HG02943 (cell line): Measurements from ENCODE around the gene BAIAP2.

ENCODE experiments used
- ATAC-seq: cut with Tn5 transposase; IDR thresholded peaks from one replicate; pipeline ENCODE4 v1.9.1; 2021; ENCODE audit warnings: mild to moderate bottlenecking, low read depth, moderate library complexity; ENCODE audit not compliant: unreplicated experiment

BAIAP2 gene

DNA sequence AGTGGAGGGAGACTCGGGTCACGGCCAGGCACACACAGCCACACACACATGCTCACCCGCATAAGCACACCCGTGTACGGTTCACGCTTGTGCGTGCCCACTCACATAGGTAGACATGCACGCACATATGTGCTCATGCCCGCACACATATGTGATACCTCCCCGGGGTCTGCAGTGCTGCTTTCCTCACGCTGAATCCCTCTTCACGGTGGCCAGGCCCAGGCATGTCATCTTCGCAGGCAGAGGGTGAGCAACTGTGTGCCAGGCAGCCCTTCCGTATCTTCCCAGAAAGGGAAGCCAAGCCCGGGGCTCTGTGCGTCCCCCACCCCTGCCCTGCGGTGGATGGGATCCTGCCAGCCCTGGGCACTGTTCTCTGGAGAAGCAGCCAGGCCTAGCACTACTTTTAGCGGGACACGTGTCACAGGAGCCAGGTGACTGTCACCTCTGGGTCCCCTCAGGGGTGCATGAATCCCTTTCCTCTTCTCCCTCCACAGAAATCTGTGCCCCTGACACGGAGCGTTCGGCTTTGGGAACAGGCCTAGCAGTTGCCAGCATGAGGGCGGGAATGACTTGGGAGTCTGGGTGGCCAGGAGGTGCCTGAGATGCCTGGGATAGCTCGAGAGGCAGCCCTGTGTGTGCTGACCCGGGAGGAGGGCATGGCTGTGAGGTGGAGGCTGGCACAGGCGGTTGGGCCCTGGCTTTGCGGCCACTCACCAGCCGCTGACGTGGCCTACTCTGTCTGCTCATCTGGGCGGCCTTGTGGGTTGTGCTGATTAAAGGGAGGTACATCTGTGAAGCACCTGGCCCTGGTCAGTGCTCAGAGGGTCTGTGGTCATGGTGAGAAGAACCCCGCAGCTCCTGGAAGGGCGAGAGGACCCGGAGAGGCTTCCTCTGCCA is 47.5 kb downstream of the BAIAP2 start:
- no peak for ATAC-seq

DNA sequence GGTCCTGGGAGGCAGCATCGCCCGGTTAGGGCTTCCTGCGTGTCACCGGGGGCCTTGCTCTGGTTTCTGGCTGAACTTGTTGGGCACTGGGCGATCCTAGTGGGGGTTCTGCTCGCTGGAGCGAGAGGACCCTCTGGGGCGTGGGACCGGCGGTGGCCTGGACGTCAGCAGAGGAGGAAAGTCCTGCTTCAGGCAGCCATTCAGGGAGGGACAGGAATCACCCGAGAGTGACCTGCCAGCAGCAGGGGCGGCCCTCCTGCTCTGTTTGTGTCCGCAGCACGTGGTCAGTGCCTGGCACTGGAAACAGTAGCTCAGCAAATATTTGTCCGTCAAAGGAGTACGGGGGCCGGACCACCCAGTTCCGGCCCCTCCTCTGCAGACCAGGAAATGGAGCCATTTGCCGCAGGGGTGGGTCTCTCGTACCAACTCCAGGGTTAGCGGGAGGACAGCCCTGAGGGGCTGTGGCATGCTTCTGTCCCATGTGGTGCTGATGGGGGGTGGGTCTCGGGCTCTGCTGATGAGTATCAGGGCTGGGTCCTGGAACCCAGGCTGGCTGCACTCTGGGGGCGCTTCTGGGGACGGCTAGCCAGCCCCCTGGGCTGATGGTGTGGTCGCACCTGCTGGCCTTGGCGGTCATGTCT is 48.3 kb downstream of the BAIAP2 start:
- no peak for ATAC-seq

DNA sequence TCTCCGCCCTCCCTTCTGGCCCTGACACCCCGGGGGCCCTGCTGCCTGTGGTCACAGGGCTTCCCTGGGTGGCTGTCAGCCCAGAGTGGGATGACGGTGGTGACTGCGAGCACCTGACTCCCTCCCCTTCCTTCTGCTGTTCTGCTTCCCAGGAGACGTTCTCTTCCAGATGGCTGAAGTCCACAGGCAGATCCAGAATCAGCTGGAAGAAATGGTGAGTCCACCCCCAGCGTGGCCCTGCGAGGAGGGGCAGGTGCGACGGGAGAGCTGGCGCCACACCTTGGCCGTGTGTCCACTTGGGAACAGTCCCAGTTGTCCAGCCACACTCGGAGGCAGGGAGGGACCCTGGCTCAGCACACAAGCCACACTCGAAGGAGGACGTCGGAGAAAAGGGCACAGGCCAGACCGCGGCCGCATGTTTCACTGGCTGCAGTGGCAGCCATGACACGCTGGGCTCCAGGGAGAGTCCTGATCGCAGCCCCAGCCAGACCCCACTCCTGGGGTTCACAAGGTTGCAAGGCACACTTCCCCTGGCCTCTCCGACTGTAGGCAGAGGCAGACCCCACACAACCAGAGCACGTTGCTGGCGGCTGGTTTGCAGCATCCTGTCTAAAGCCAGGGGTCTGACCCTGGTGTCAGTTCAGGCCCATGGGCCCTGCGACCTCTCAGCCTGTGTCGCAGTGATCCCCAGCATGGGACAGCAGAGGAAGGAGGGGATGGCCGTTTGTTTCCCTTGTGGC is 49.9 kb downstream of the BAIAP2 start:
- no peak for ATAC-seq

DNA sequence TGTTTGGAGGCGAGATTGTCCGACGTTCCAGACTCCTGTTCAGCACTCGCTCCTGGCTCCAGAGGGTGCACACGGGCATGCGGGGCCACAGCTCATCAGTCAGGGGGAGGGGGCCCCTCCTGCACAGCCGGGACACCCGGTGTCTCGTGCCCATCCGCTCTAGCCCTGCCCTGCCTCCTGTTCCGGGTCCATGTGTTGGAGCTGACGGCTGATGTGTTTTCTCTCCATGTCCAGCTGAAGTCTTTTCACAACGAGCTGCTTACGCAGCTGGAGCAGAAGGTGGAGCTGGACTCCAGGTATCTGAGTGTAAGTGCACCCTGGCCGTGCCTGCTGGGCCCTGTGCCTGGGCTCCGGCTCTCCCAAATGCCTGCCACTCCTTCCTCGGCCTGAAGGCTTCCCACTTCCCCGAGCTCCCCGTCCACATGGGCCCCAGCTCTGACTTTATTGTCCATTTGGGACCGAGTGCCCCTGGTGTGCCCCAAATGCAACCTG is 50.5 kb downstream of the BAIAP2 start:
- no peak for ATAC-seq

DNA sequence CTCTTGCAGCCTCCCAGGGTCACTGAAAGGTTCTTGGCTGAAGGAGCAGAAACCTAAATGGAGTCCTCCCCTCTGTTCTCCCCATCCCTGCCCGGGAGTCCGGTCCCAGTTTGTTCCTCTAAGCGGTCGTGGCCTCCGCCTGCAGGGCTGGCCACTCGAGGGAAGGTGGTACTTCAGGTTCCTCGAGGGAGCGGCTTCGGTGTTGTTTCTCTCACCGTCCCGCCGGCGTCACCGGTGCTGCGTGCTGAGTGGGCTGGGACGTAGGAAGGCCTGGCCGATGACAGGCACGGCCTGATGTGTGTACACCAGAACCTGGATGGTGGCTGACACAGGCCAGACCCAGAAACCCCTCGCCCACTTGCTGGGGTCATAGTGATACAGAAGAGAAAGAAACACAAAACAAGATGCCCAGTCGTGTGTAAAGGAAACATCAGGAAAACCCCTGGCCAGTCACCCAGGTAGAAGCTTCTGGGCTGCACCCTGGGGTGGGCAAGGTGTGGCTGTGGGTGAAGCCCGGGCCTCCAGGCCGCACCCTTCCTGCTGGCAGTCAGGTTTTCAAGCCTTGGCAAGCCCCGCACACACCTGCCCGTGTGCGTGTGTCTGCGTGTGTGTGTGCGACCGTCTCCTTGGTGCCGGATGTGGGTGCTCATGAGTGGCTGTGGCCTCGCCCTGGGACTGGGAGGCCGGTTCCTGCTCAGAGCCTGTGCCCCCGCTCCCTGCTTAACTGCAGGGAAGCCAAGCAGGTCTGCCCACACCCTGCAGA is 52.0 kb downstream of the BAIAP2 start:
- no peak for ATAC-seq

DNA sequence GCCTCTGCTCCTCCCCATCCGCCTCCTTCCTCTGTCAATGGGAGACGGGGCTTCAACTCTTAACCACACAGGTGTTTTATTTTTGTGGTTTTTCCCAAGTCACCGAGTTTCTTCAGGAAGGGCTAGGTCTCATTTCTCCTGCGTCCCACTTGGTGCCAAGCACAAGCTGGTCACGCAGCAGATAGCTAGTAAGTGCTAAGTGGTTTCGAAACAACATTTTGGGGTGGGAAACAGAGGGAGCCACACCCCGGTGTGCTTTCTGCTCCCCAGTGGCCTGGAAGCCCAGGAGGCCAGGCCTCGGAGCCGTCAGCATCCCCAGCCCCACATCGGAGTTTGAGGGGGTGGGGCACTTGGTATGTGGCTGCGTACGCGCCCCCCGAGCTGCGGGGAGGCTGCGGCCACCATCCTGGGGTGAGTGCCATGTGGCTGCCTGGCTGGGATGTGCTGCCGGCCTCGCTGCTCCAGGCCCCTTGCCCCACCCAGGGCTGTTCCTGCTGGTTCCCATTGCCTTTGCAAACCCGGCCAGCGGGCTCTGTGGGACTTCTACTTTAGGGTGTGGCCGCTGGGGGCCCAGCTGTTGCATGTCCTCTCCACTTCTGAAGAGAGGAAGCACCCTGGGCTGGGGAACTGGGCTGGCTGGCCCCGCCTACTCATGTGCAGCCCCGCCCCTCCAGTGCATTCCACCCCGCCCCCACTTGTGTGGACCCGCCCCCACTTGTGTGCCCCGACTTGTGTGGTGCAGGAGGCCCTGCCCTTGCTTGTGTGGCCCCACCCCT is 55.6 kb downstream of the BAIAP2 start:
- ATAC-seq = no peak

DNA sequence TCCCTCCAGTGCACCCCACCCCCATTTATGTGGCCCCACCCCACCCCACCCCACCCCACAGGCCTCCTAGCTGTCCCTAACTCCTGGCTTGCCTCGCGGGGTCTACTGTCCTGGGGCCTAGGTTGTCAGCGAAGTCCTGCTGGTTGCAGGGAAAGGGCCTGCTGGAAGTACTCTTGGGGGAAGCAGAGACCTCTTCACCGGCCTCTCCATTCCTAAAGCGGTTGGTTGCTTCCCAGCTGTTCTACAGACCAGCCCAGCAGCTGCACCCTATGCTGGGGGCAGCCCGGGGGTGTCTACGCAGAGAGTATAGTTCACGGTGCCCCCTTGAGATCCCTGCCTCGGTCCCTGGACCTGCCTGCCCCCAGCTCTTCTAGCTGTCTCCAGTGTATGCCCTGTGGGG is 56.2 kb downstream of the BAIAP2 start:
- ATAC-seq = no peak

DNA sequence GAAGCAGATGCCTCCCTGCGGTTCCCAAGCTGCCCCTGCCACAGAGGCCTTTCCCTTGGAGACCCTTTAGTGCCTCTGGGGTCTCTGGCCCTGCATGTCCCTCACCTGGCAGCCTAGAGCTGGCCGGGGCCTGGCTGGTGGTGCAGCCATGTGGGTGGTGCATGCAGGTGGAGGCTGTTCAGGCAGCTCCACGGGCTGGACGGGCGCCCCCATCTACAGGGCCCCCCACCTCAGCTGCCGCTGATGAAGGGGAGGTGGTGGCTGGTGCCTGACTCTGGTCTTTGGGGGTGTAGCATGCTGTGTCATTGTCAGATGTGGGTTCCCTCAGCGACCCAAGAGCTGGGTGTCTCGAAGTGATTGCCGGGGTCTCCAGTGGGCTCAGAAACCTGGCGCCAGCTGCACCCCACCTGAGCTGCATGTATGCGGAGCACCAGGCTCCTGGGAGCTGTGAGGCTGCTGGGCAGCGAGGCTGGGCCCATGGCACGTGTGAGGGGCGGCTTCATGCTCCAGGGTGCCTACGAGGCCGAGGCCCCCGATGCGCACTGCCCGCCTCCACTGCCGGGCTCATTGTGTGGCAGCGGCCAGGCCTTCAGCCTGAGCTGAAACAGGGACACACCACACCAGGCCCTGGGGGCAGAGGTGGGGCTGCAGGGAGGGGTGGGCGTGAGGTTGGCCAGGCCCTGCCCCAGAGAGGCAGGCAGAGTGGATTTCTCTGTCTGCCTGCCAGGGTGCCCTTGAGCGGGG is 57.0 kb downstream of the BAIAP2 start:
- ATAC-seq = no peak

DNA sequence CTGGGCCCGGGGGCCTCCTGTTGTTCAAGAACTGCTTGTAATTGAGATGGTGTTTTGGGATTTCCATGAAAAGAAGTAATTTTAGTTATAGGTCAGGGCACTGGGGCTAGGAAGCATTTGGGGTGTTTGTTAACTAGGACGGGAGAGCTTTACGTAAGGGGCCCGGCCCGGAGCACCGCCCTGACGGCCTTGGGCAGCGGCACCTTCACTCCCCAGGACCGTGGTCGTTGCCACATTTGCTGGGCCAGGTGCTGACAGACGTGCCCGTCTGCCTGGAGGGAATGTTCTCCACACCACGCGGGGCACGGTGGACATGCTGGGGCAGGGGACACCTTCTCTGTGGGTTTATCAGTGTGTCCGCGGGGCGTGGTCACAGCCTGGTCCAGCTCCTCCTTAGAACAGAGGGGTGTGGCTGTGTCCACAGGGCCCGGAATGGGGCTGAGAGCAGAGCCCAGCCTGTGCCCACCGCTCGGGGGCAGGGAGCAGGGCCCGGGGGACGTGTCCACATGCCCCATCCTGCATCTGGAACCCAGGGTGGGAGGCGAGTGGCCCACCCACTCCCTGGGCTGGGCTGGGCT is 57.7 kb downstream of the BAIAP2 start:
- ATAC-seq = no peak

DNA sequence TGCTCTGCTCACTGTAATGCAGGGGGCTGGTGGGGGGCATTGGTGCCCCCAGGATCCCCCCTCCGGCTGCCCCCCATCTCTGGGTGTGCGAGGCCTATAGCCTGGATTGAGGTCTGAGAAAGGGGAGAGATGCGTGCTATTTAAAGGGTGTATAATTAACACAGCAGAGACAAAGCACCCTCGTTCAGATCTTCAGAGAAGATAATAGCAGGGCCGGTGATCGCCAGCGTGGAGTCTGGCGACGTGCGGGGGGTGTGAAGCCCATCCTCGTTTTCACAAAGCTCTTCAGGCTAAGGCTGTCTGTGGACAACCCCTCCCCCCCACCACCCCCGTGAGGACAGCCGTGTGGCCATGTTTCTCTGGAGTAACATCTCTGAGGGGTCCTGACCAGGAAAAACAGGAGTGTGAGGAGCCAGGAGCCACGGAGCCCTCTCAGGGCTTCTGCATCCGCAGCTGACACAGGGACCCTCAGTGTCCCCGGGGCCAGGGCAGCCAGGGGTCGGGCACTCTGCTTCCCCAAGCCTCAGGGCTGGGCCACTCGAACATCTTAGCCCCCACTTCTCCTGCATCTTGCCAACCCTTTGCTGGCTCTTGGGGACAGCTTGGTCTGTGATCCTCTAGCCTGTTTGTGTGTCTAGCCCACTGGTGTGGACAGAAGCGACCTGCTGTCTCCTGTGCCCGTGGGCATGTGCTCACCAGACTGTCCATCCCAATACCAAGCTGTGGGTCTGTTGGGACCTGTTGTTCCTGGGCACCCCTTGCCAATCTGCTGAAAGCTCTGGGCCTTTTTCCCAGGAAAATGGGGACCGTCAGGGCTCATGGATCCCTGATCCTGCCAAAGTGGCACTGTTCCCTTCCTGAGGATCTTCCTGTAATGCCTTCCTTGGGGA is 58.9 kb downstream of the BAIAP2 start:
- no peak for ATAC-seq

DNA sequence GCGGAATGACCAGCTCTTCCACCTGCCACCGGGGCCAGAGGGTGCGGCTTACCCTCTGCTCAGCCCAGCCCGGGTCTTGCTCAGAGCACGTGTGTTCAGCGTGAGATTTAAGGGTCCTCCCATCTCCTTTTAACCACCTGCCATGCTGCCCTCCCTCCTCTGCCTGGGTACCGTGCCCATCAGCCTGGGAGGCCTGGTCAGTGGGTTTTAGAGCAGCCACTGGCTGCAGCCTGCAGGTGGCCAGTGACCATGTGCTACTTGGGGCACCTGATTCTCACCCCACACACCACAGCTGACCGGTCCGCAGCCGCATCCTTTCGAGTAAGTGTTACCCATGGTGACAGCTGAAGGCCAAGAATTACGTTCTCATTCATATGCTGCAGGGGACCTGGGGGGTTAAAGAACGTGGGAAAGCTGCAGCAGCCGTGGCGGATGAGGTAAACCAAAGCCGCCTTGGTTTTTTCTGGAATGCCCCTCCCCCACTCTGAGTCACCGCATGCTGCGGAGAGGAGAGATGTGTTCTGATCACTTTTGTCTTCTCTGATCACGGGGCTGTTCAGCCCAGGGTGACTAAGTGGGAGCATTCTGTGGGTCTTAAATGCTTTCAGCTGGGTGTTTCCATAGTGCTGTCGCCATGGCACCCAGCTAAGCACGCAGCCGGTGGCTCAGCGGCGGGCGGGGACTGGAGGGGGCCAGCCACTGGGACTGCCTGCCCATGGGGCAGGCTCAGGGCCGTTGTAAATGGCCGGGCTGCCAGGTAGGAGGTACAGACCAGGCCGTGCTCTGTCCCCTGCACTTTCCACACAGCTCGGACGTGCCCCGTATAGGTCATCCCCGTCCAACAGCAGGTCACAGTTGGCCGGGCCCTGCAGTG is 59.8 kb downstream of the BAIAP2 start:
- ATAC-seq = no peak

DNA sequence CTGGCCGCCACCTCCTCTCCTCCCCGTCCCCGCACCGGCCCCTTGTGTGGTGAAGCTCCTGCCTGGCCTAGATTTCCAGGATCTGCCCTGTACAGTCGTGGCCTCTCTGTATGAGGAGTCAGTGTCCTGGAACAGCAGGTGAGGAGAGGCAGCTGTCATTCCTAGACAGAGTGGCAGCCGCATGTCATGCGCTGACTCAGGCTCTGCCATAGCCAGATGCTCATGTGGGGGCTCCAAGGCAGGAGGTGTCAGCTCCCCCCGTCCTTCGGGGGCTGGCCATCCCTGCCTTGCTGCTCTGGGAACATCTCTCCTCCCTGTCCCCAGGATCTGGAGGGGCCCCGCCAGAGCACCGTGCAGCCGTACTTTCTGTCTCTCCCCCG is 60.4 kb downstream of the BAIAP2 start:
- ATAC-seq = no peak

DNA sequence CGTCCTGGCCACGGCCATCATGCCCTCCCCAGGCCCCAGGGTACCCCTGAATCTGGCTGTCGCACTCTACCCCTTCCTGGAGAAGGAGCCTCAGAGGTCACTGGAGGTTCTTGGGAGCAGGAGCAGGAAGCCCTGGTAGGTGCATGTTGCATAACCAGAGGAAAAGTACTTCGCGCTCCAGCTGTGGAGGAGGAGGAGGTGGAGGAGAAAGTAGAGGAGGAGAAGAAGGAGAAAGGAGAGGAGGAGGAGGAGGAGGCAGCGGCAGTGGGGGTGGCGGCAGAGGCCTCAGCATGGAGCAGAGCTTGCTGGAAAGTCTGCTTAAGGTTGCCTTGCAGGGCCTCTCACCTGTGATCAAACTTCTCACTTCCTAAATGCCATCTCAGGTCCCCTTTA is 61.8 kb downstream of the BAIAP2 start:
- no peak for ATAC-seq

DNA sequence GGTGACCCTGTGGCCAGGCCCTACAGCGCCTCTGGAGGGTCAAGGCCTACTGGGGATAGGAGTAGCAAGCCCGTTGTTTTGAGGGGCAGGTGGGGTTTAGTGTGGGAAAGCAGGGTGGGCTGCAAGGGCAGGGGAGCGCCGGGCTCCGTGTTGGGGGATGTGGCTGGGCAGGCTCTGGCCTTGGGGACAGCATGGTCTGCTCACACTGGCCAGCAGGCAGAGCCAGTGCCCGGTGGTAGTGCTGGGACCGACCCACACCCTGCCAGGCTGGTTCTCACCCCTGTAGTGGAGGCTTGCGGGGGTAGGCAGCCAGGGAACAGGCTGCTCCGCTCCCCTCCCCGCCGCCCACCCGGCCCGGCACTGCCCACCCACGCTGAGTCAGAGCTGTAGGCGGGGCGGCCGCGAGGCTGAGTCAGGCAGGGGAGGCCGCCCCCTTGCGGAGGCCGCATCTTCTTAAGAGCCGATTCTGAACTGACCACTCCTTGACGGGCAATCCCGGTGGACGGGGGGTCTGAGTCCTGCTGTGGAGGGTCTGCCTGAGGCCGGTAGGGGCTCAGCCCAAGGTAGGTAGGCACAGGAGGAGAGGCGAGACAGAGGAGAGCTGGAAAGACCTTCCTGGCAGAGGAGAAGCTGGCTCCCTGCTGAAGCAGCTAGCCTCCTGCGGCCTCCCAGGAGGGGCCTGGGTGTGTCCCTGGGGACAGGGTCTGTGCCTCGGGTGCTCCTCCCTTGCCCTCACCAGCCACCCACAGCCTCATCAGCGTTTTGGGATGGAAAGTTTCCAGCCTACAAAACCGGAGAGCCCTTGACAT is 62.4 kb downstream of the BAIAP2 start:
- ATAC-seq = no peak

DNA sequence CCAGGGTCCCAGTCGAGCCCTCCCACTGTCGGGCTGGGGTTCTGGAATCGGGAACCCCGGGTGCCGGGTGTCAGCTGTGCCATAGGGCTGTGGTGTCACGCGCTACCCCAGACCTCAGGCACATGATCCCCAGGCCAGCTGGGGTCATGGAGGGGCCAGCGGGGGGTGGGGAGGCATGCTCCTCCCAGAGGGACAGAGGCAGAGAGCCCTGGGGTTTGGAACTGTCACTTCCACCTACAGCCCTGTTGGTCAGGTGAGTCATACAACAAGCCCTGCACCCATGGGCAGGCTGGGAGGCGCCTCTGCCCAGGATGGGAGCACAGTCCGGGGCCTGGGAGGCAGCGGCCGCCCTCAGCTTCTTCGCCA is 63.0 kb downstream of the BAIAP2 start:
- ATAC-seq = no peak

DNA sequence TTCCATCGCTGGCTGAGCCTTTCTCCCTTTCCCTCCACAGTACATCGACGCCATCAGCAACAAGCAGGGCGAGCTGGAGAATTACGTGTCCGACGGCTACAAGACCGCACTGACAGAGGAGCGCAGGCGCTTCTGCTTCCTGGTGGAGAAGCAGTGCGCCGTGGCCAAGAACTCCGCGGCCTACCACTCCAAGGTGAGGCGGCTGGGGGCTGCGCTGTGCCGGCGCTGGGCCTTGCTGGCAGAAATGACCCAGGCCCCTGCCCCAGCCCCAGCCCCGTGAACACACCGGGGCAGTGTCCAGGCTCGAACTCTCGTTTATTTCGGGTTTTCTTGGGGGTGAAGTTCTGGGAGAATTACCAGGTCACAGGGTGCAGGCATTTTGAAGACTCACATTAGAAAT is 64.9 kb downstream of the BAIAP2 start:
- ATAC-seq = no peak
